ENCODE data around the gene HOXA11.

DNA sequence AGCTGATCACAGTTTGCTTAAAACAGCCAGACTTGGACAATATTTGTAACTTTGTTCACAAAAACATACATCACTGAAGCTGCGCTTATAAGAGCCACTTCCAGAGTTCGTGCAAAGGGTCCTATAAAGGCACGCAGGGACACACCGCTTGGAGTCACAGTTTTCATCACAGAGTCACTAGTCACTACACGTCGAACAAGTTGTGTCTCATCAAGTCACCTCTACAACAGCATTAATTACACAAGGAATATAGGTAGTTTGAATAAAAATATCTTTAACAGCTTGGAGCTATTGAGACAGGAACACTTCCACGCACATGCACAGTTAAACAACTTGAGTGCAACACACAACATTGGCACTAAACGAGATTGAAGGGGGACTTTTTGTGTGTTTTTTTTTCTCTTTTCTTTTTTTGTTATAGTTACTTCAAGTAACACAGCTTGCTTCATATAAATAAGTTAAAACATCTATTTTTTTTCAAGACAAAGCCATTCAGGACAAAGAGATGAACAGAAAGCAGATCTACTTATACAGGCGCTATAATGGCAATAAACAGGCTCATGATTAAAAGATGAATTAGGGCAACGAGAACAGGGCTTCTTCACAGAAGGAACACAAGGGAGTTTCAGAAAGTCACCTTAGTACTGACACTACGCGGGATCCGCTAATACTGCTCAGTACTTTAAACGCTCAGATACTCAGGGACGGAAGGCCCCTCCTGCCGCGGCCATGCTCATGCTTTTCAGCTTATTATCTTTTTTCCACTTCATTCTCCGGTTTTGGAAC, 43.7 kb downstream of the HOXA11 start:
- no peak; the same call in 1 of the 2 replicates for TF ChIP-seq POLR2A (IDR thresholded peaks at IDR 0.05; ENCODE audit: low read depth, low read length)
- TF ChIP-seq, protein P1, sequence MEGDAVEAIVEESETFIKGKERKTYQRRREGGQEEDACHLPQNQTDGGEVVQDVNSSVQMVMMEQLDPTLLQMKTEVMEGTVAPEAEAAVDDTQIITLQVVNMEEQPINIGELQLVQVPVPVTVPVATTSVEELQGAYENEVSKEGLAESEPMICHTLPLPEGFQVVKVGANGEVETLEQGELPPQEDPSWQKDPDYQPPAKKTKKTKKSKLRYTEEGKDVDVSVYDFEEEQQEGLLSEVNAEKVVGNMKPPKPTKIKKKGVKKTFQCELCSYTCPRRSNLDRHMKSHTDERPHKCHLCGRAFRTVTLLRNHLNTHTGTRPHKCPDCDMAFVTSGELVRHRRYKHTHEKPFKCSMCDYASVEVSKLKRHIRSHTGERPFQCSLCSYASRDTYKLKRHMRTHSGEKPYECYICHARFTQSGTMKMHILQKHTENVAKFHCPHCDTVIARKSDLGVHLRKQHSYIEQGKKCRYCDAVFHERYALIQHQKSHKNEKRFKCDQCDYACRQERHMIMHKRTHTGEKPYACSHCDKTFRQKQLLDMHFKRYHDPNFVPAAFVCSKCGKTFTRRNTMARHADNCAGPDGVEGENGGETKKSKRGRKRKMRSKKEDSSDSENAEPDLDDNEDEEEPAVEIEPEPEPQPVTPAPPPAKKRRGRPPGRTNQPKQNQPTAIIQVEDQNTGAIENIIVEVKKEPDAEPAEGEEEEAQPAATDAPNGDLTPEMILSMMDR (conservative IDR thresholded peaks at IDR 0.05; ENCODE audit: low read depth, low read length): no peak
- TF ChIP-seq CEBPB (IDR thresholded peaks at IDR 0.05; ENCODE audit: low read depth, low read length): no peak
- TF ChIP-seq SMC3 (IDR thresholded peaks at IDR 0.05; ENCODE audit: low read depth, low read length): no peak
- no peak for TF ChIP-seq MAFK (IDR thresholded peaks at IDR 0.05; ENCODE audit: low read depth, low read length)
- TF ChIP-seq RFX5 (IDR thresholded peaks at IDR 0.05; ENCODE audit: low read depth, low read length): no peak
- TF ChIP-seq RCOR1 (IDR thresholded peaks at IDR 0.05; ENCODE audit: insufficient replicate concordance, low read length): no peak
- no peak for TF ChIP-seq CHD1 (IDR thresholded peaks at IDR 0.05; ENCODE audit: low read depth, low read length)
- TF ChIP-seq RAD21 (IDR thresholded peaks at IDR 0.05; ENCODE audit: low read length): no peak

All from IMR-90 (cell line).